Aorta (tissue), 5 donors: ENCODE results near the gene TBC1D20. TPM values are rescaled to one million over a fixed set of nuclear protein-coding genes. Genes with fewer than 3 reads are reported as not detected.

ENCODE experiments used
- ATAC-seq: fragments of 200-7000 bp; cut with Tn5 transposase; one replicate; pipeline ENCODE4 v1.9.1; 2022; ENCODE audit warnings: moderate library complexity; ENCODE audit not compliant: low FRiP score
- DNase-seq, 2 donors: peaks; one replicate each; pipeline ENCODE4 v3.0.0-alpha.2; 2020
- H3K27ac ChIP-seq, 2 donors: one replicate each; pipeline ENCODE4 v1.5.1; 2013; ENCODE audit warnings: low read length in 2 of 2, mild to moderate bottlenecking in 2 of 2, moderate library complexity in 2 of 2, control low read depth in 1 of 2, inconsistent platforms in 1 of 2, low read depth in 1 of 2
- H3K27me3 ChIP-seq, 2 donors: one replicate each; pipeline ENCODE4 v1.6.1; 2013; ENCODE audit warnings: control low read depth in 1 of 2, low read length in 1 of 2, mild to moderate bottlenecking in 1 of 2, moderate library complexity in 1 of 2; ENCODE audit not compliant: insufficient read depth in 2 of 2, control insufficient read depth in 1 of 2
- H3K36me3 ChIP-seq, 2 donors: one replicate each; pipeline ENCODE4 v1.6.1; 2013; ENCODE audit warnings: control low read depth in 1 of 2, low read length in 1 of 2, mild to moderate bottlenecking in 1 of 2; ENCODE audit not compliant: insufficient read depth in 2 of 2, control insufficient read depth in 1 of 2
- H3K4me1 ChIP-seq, 2 donors: one replicate each; pipeline ENCODE4 v1.6.1; 2013; ENCODE audit warnings: low read length in 2 of 2, control low read depth in 1 of 2, mild to moderate bottlenecking in 1 of 2, moderate library complexity in 1 of 2; ENCODE audit not compliant: insufficient read depth in 2 of 2, control insufficient read depth in 1 of 2
- H3K4me3 ChIP-seq, 2 donors: one replicate each; pipeline ENCODE4 v1.5.1; 2013; ENCODE audit warnings: low read length in 2 of 2, control low read depth in 1 of 2, mild to moderate bottlenecking in 1 of 2
- H3K9me3 ChIP-seq: one replicate; pipeline ENCODE4 v1.6.1; 2013; ENCODE audit warnings: mild to moderate bottlenecking, low read length; ENCODE audit not compliant: control insufficient read depth
- WGBS, 2 donors: extraction: QIAGEN DNeasy Blood & Tissue Kit; methylation state at CpG; one replicate each; pipeline ENCODE4 v1.1.7; 2013; 5-methylcytosine and 5-hydroxymethylcytosine counted together
- intact Hi-C, 2 donors: fragments of 100-400 bp; cut with DNase I; formaldehyde crosslinking; loops; one replicate each; pipeline versions ENCODE4 v1.14.2 to v1.15.0; 2022
- polyA plus RNA-seq, 2 donors: library from polyadenylated mRNA; stranded (reverse); fragments of 200-250 nt; gene quantifications; one replicate each; pipeline ENCODE4 v1.2.3, GENCODE V29; 2013
- total RNA-seq, 2 donors: library from RNA; stranded (reverse); fragmentation: NEBNext Ultra II Directional; extraction: Animal tissue kit (Norgen Biotek cat#: 25700); gene quantifications; one replicate each; pipeline ENCODE4 v1.2.1, GENCODE V29; 2021
- donor health status: healthy with polysubstance abuse.
- donor health status: Bipolar disorder and iron deficiency.
- donor health status: DM: no; HTN: no; CAD: no.
- donor health status: DM: no; HTN: no; CAD: no.
- donor health status: DM: yes; HTN: yes; CAD: no.

The TBC1D20 gene
- total and polyA plus RNA-seq, 4 donors, result 9.5 to 39.1 (median 27.2) TPM

GRCh38 chr20:403582-403957 is 58.8 kb downstream of the TBC1D20 start:
- H3K27ac ChIP-seq, result no peak overlapping the region
- H3K9me3 ChIP-seq, result no peaks in the 10 kb centered on the region
- no peaks in the 10 kb centered on the region for H3K27me3 ChIP-seq
- intact Hi-C loops, result loop anchor here in 1 of 2 donors (10.0 kb wide), 1 partner anchor 71 kb away; no protein-coding TSS in a partner anchor
- DNase-seq (no peak), ATAC-seq (no peak)
- 97 to 99% methylated on average over 3 of the region's 3 CpGs for WGBS, 2 donors
- H3K4me1 ChIP-seq, result no peaks in the 10 kb centered on the region
- H3K4me3 ChIP-seq, result no peak overlapping the region
- H3K36me3 ChIP-seq, result no peaks in the 10 kb centered on the region

DNA sequence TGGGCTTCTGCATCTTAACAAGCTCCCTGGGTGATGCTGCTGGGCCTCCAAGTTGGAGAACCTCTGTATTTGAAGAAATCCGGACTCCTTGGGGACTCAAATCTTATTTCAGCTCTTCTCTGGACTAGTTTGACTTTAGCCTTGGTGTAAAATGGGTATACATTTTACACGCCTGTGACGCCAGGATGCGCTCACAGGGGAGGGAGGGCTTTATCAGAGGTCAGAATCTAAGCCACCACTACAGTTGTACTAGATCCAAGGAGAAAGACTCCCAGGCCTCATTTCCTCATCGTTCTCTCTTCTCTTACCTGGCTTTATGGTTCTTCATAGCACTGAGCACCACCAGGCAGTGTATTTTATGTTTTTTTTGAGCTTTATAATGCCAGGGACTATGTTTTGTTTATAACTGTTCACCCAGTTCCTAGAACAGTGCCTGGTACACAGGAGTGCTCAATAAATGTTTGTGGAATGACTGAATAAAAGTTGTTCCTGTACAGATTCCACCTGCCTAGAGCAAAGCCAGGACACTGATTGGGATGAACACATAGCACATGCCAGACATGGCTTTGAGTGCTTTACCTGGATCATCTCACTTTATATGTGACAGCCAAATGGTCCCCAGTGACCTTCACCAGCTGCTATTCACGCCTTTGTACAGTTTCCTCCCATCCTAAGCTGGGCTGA is 59.3 kb downstream of the TBC1D20 start:
- ATAC-seq, result no peak
- no peaks in the 10 kb centered on the region for H3K4me1 ChIP-seq
- no peaks in the 10 kb centered on the region for H3K36me3 ChIP-seq
- no peak overlapping the region for H3K4me3 ChIP-seq
- H3K27ac ChIP-seq, result no peak overlapping the region
- H3K9me3 ChIP-seq, result no peaks in the 10 kb centered on the region
- intact Hi-C loops, result loop anchor here in 1 of 2 donors (10.0 kb wide), 1 partner anchor 72 kb away; no protein-coding TSS in a partner anchor
- DNase-seq, result no peak
- H3K27me3 ChIP-seq, result no peaks in the 10 kb centered on the region
- 83 to 94% methylated on average over 6 of the region's 6 CpGs for WGBS, 2 donors

- no peaks in the 10 kb centered on the region for H3K9me3 ChIP-seq
- 87 to 97% methylated on average over 2 of the region's 2 CpGs for WGBS, 2 donors
- no peaks in the 10 kb centered on the region for H3K36me3 ChIP-seq
- H3K27ac ChIP-seq, result no peak overlapping the region
- H3K4me1 ChIP-seq, result no peaks in the 10 kb centered on the region
- H3K4me3 ChIP-seq, result no peak overlapping the region
- no peak for ATAC-seq
- intact Hi-C loops, result loop anchor here in 1 of 2 donors (10.0 kb wide), 1 partner anchor 72 kb away; no protein-coding TSS in a partner anchor
- H3K27me3 ChIP-seq, result no peaks in the 10 kb centered on the region
- DNase-seq, result no peak
These were observed 59.8 kb downstream of the TBC1D20 start for GRCh38 chr20:402496-402885.

GRCh38 chr20:401682-402495 is 60.4 kb downstream of the TBC1D20 start:
- DNase-seq (no peak), ATAC-seq (no peak)
- no peaks in the 10 kb centered on the region for H3K9me3 ChIP-seq
- intact Hi-C loops, result loop anchor here in 1 of 2 donors (10.0 kb wide), 1 partner anchor 73 kb away; no protein-coding TSS in a partner anchor
- H3K27ac ChIP-seq, result no peak overlapping the region
- H3K4me1 ChIP-seq, result no peaks in the 10 kb centered on the region
- WGBS, 2 donors, result 86 to 87% methylated on average over 9 of the region's 9 CpGs
- H3K27me3 ChIP-seq, result no peaks in the 10 kb centered on the region
- no peak overlapping the region for H3K4me3 ChIP-seq
- no peaks in the 10 kb centered on the region for H3K36me3 ChIP-seq

DNA sequence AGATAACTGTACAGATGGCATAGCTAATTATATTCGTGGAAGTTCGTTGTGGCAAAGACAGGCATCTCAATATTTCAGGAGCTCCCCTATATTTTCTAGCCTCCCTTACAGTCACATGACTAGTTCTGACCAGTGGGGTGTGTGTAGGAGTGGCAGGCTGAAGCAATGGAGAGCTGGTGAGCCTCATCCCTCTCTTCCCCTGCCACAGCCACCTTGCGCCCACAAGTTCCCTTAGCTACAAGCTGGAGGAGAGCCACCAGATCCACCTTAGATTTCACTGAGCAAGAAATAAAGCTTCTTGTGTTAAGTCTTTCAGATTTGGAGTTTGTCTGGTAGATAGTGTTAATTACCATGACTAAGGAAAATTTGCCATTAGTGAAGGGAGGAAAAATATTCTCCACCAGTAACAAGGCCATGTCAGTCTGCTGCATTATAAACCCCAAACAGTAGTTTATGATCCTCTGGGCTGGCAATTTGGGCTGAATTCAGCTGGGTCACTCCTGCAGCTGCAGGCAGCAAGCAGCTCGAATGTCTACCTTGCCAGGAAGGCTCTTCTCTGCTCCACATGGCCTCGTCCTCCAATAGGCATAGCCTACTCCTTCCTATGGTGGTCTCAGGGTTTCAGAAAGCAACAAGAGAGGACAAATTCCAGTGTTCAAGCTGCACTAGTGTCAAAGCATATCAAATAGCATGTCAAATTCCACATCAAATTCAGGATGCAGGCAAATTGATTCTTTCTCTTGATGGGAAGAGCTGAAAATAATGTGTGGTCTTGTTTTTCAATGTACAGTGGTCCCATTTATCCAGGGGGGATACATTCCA is 61.7 kb downstream of the TBC1D20 start:
- ATAC-seq, result no peak
- 63 to 74% methylated on average over 5 of the region's 5 CpGs for WGBS, 2 donors
- no peaks in the 10 kb centered on the region for H3K9me3 ChIP-seq

DNA sequence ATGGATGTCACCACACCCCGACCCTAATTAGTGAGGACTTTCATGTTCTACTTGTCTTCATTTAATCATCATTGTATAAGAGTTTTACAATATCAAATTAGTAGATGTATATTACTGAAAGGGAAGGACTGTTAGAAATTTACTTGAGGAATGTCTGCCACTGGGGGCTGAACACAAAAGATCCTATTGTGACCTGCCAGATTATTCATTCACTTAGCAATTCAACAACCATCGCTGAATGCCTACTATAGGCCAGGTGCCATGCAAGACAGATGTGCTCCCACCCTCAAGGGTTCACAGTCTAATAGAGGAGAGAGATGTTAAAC is 62.2 kb downstream of the TBC1D20 start:
- intact Hi-C loops, result loop anchor here in 1 of 2 donors (10.0 kb wide), 1 partner anchor 75 kb away; no protein-coding TSS in a partner anchor
- peaks cover 0 to 4% of the 10 kb centered on the region in 2 donors for H3K36me3 ChIP-seq
- H3K27me3 ChIP-seq, result no peaks in the 10 kb centered on the region
- no peak overlapping the region for H3K27ac ChIP-seq
- ATAC-seq (no peak), DNase-seq (no peak)
- H3K4me3 ChIP-seq, result no peak overlapping the region
- H3K9me3 ChIP-seq, result no peaks in the 10 kb centered on the region
- whole genome bisulfite sequencing, 2 donors, result 67 to 69% methylated on average over 2 of the region's 2 CpGs
- no peaks in the 10 kb centered on the region for H3K4me1 ChIP-seq

More for the DNA sequence above, 61.7 kb downstream of the TBC1D20 start:
- Histone ChIP-seq H3K27me3 (no peaks in the 10 kb centered on the region), H3K4me1 (no peaks in the 10 kb centered on the region), H3K36me3 (peaks cover 0 to 4% of the 10 kb centered on the region in 2 donors), H3K27ac (no peak overlapping the region), H3K4me3 (no peak overlapping the region)
- no peak for DNase-seq
- intact Hi-C loops, result loop anchor here in 1 of 2 donors (10.0 kb wide), 1 partner anchor 74 kb away; no protein-coding TSS in a partner anchor

- DNase-seq (no peak), ATAC-seq (no peak)
- 93% methylated on average over 9 of the region's 9 CpGs for WGBS, 2 donors
- H3K27me3 ChIP-seq, result no peaks in the 10 kb centered on the region
- H3K9me3 ChIP-seq, result no peaks in the 10 kb centered on the region
- no peaks in the 10 kb centered on the region for H3K4me1 ChIP-seq
- H3K27ac ChIP-seq, result no peak overlapping the region
- H3K4me3 ChIP-seq, result no peak overlapping the region
- intact Hi-C loops, result no loop called here
- peaks cover 0 to 4% of the 10 kb centered on the region in 2 donors for H3K36me3 ChIP-seq
These were observed 63.1 kb downstream of the TBC1D20 start for GRCh38 chr20:399182-399707.
